Activated CD4-positive, alpha-beta T cell treated with anti-CD3 and anti-CD28 coated beads for 1 hour (primary cell): ENCODE measurements around the gene AP3S2.

Experiments
- DNase-seq: peaks from one replicate; pipeline ENCODE4 v3.0.0-alpha.2; 2020

The AP3S2 gene

GRCh38 chr15:89830639-89831038 lies 63.2 kb downstream of the AP3S2 start:
- no peak for DNase-seq

DNA sequence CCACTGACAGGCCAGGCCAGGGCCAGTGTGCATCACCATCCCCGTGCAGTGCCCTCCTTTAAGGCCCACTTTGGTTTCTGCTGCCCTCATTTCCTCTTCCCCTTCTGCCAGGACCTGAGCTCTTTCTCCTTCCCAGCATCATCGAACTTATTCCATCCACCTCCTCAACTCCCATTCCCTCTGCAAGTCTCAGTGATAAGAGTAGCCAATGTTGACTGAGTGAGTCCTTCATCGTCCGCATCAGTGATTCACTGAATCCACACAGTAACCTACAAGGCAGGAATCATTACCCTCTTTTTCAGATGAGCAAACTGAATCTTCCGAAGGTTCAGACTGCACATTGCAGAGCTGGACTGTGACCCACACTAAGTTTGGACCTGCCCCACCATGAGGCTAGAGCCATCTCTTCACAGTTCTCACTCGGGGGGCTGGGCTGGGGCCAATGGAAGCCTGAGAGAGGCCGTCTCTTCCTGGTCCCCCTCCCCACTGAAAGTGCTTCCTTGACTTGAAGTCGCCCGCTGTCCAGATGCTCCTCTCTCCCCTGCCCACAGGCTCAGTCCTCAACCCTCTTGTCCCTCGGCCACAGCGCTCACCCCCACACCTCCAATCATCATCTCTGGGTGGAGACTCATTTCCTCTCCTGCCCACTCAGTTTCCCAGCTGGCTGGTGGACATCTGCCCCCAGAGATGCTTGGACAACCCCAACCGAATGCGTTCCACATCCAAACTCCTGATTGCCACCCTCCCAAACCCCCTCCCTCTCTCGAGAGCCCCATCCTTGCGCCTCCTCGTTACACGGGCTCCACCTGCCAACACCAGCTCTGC lies 64.0 kb downstream of the AP3S2 start:
- no peak for DNase-seq

- no peak for DNase-seq
These were observed 64.6 kb downstream of the AP3S2 start for GRCh38 chr15:89829161-89829560.

DNA sequence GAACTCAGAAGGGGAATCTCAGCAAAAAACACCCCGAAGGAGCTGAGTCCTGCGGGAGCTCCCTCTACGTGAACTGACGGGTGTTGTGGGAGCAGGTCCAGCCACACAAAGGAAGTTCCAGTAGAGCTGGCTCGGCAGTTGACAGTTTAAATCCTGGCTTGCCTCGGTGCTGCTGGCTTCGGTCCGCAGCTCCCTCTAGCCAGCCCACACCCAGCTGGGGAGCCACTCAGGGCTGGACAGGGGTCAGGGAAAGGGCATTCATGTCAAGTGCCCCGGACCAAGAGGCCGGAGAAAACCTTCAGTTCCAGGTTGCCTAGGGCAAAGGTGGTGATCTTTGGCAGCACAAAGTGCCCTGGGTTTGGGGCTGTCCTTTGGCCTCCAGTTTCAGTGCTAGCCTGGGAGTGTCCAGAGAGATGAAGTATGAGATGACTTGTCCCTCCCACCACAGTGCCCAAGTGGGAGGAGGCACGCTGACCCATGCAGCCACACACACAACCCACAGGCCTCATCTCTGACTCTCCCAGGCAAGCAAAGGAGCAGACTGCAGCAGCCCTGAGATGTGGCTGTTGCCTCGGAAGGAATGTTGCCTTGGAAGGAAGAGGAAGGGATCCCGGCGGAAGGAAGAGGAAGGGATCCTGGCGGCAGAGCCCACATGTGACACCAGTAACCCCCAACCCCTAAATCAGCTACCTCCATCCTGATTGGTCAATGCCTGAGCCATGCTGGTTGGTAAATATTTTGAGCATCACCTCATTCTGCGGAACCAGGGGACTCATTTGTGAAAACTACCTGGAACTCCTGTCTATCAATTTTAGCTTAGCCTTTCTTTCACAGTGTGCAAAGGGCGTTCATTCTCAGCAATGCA lies 65.3 kb downstream of the AP3S2 start:
- no peak for DNase-seq

- DNase-seq = no peak
These were observed 66.0 kb downstream of the AP3S2 start for GRCh38 chr15:89827829-89828228.

- no peak for DNase-seq
These were observed 66.8 kb downstream of the AP3S2 start for GRCh38 chr15:89826671-89827655.

DNA sequence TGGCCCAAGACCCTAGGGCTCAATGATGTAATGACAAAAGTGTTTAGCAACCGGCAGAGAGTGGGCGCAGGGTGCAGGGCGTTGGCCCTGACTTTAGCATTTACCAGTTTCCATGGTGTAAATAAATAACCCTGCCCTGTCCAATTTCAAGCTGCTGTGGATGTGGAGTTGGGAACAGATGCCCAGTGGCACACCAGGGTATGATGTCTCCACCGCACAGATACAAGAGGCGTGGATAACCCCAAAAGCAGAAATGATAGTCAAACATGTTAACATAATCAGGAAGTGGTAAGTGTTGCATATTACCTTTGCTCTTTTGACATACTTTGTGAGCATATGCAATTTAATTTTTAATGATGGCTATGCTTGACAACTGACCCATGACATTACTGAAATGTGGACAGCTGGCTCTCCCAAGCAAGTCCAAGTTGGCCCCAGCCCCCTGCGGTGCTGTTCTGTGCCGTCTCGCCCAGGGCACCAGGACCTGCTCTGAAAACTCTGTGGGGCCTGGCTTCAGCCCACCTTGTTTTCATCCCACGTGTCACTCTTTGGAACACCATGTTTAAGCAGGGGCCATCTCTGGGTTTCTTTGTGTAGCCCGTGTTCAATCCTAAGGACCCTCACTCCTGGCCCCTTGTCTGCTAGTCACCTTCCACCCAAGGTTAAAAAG lies 68.4 kb downstream of the AP3S2 start:
- no peak for DNase-seq

- no peak for DNase-seq
These were observed 69.3 kb downstream of the AP3S2 start for GRCh38 chr15:89824607-89824867.

DNA sequence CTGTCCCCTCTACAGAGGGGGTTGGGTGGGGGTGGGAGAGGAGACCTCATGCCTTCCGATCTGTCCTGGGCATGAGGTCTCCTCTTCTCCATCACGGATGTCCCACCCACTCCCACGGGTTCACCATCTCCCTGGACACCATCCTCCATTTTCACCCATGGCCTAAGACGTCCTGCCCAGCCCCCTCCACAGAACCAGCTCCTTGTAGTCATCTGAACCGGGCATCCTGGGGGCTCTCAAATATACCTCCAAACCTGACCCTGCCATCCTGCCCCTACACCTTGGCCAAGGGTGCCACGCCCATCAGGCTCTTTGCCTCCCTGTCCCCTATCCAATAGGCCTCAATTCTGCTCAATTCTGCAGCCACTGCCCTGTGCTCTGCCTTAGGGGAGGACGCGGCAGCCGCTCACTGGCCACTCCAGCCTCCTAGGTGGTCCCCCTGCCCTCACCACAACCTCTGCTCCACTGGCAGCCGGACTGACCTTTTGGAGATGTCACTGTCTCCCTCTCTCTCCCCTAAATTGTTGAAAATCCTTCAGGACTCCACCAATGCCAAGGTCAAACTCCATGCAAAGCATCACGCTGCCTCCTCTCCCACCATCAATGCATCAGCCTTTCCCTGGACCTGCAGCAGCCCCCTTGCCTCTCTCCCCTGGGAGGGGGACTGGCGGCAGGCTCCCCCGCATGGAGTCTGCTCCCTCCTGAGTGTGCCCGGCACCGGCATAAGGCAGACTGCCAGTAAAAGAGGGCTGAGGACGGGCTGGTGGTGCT lies 69.8 kb downstream of the AP3S2 start:
- DNase-seq = no peak

DNA sequence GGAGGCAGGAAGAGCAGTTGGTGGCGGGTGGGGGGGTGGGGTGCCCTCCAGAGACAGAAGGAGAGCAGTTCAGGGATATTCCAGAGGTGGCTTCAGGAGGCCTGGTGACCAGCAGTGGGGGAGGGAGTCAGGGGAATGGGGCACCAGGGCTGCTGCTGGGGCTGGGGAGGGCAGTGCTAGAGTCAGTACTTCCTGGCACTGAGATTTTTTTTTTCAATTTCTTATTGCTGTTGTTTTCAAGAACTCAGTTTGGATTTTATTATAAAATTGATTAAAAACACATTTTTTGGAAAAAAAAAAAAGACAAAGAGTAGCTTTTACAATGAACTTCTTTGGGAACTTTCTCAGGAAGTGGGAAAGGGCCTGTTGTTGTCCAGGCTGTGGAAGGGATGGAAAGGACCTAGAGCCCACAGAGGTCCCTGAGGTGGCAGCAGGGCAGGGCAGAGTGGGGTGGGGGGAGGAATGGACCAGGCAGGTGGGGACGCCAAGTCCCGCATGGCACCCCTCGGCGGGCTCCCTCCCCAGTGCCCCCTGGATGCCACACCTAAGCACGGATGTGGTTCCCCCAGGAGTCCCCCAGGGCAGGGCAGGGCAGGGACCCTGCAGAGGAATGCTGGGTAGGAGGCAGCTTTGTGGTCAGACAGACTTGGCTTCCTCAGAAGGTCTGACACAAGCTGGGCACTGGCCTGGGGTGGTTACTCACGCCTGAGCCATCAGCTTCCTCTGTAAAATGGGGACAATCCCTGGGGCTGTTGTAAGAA lies 70.7 kb downstream of the AP3S2 start:
- DNase-seq = no peak

DNA sequence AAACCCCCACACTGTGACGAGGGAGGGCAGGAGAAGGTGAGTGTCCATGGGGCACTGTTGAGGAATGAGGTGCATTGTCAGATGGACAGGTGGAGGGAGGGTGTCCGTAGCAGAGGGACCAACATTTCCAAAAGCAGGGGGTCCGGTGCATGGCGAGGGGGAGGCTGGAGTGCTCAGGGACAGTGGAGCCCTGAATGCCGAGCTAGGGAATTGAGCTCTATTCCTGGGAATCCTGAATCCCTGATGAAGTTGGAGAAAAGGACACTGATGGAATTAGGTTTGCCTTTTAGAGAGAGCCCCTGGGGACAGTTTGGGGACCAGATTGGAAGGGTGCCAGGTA lies 71.2 kb downstream of the AP3S2 start:
- DNase-seq = no peak

DNA sequence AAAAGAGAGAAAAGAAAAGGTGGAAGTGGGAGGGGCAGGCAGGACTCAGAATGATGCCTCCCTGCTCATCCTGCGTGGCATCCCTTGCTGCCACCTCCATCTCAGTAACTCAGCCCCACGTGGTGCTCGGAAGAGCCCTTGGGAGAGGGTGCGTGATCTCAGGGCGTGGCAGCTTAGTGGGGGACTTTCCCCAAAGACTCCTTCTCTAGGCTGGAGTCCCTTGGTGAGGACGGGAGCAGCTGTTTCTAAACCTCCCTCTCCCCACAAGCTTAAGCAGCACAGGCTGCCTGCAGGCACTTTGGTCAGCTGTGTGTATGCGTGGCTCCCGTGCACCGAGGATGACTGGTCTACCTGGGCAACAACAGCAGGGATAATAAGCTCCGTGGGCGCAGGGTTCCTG lies 71.8 kb downstream of the AP3S2 start:
- no peak for DNase-seq

DNA sequence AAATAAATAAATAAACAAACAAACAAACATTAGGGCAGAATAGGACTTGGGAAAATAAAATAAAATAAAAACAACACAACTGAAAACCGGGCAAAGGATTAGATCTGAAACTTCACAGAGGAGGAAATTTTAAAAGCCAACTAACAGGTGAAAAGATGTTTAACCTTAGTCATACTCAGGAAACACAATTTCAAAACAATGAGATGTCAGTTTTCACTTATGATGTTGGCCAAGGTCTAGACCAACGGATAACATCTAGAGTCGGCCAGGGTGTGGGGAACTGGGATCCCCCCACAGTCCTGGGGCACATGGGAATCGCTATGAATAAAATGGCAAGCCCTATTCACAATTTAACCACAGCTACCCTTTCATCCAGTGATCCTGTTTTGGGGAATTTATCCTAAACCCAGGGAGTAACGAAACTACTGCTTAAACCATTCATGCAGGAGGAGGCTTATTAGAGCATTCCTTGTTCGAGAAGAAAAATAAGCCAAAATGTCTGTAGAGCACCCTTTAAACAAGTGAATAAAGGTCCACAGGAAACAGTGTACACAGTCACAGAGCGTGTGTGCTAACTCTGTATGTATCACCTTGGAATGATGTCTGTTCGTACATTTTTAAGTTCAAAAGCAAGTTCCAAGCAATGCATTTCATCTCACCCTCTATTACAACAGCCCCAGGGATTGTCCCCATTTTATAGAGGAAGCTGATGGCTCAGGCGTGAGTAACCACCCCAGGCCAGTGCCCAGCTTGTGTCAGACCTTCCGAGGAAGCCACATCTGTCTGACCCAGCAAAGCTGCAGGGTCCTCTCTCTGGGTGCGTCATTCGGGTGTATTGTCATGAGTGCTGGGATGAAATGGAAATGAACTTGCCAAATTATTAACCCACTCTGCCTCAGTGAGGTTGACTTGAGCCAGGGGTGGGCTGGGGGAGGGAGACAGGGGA lies 72.9 kb downstream of the AP3S2 start:
- no peak for DNase-seq

DNA sequence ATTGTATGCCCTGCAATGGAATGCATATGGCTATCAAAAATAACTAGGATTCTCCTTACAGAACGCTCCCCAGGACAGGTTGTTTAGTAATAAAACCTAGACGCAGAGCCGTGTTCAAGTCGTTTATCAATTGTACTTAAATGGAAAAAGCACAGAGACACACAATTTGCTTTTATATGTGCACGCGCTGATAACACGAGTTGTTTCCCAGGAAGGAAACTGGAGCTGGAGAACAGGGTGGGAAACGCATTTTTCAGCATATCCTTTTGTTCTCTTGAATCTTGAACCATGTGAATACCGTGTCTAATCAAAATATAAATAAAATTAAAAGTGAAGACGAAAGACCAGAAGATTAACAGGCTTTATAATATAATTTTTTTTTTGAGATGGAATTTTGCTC lies 75.5 kb downstream of the AP3S2 start:
- no peak for DNase-seq

DNA sequence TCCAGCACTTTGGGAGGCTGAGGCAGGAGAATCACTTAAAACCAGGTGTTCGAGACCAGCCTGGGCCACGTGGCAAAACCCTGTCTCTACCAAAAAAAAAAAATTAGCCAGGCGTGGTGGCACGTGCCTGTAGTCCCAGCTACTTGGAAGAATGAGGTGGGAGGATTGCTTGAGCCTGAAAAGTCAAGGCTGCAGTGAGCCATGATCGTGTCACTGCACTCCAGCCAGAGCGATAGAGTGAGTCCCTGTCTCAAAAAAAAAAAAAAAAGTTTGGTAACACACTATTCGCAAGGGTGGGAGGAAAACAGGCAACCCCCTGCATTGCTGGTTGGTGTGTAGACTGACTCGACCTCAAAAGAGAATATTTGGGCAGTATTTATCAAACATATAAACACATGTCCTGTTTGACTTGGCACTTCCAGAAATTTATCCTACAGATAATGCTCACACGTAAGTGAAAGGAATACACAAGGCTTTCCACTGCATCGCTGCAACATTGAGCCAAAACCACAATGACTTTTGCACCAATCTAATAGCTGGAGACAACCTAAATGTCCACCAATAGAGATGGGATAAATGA lies 76.0 kb downstream of the AP3S2 start:
- DNase-seq = no peak

GRCh38 chr15:89815769-89816168 lies 78.0 kb downstream of the AP3S2 start:
- DNase-seq = no peak

DNA sequence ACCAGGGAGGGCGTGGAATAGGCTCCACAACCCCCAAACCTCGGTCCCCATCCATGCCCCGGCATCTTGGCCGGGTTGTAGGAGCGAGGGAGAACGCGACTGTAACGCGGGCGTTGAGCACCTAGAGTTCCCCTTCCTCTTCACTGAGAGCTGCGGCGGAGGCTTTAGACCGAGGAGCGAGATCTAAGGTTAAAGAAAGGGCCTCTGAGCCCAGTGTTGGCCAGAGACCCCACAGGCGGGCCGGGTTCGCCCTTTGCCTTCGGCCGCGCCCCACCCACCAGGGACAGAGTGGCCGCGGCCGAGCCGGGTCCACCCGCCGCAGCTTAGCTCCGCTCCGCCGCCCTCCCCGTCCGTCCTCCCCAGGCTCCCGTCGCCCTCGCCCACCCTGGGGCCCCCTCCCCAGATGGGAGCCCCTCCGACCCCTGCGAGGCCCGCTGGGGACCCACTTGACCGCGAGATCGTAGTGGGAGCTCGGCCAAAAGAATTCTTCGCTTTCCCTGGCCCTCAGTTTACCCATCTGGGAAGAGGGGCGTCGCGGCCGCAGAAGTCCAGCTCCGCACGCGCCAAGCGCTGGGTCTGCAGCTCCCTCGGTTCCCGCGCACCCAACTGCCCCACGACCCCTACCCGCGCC lies 79.6 kb downstream of the AP3S2 start:
- no peak for DNase-seq

DNA sequence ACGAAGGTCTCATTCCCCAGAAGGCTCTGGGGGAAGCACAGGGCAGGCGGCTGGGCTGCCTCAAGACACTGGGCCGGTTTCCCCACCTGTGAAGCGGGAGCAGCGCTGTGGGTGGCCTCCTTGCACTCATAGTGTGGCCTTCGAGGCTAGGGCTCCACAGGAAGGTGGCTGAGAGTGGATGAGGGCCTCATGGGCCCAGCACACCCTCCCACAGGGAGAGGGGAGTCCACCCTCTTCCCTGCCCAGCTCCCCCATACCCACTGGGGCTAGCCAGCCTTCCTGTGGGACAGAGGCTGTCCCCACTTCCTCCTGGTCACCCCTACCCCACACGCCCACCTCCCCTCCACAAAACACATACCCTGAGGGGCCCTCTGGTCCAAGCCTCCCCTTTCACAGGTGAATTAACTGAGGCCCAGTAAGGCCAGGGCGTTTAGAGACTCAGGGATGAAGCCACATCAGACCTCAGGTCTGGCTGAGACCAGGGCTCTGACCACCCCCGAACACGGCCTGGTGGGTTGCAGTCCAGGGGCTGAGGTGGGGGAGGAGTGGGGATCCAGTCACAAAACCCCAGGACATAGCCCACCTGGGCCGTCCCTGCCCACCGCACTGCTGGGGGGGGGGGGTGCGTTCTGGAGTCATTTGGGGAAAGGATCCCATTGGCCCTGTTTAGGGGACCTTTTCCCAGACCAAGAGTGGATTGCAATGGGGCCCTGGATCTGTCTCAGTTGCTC lies 80.2 kb downstream of the AP3S2 start:
- no peak for DNase-seq
